Activated B cell treated with CpG ODN at 0.5 μM for 24 hours (primary cell): ENCODE measurements around the gene PPFIA1. TPM values are rescaled to one million over a fixed set of nuclear protein-coding genes. Genes with fewer than 3 reads are reported as not detected.

Experiments used
- ATAC-seq: fragments of 200-7000 bp; cut with Tn5 transposase; one replicate; pipeline ENCODE4 v1.10.0; 2021; ENCODE audit warnings: low read depth, mild to moderate bottlenecking, moderate library complexity
- CTCF ChIA-PET: fragments of 350-600 bp; sonication (Branson Sonifier 250); formaldehyde crosslinking; loops from one replicate; lab custom pipeline; 2021; ENCODE audit warnings: antibody characterized with exemption; lab: Charles Lee
- POLR2A ChIA-PET: fragments of 350-600 bp; sonication (Branson Sonifier 250); formaldehyde crosslinking; loops from one replicate; lab custom pipeline; 2021; ENCODE audit warnings: antibody characterized with exemption; lab: Charles Lee
- DNase-seq: peaks from one replicate; pipeline ENCODE4 v3.0.0; 2022
- H3K27ac Mint-ChIP-seq: one replicate; pipeline ENCODE4 v1.8.0; 2020; ENCODE audit warnings: mixed read lengths
- H3K27me3 Mint-ChIP-seq: one replicate; pipeline ENCODE4 v1.8.0; 2021; ENCODE audit warnings: mixed read lengths
- H3K36me3 Mint-ChIP-seq: one replicate; pipeline ENCODE4 v1.8.0; 2021; ENCODE audit warnings: low read depth, mixed read lengths
- H3K4me1 Mint-ChIP-seq: one replicate; pipeline ENCODE4 v1.8.0; 2021; ENCODE audit warnings: mixed read lengths
- H3K4me3 Mint-ChIP-seq: one replicate; pipeline ENCODE4 v1.8.0; 2020; ENCODE audit warnings: mild to moderate bottlenecking, mixed read lengths
- H3K9me3 Mint-ChIP-seq: one replicate; pipeline ENCODE4 v1.8.0; 2020; ENCODE audit warnings: mixed read lengths
- intact Hi-C: fragments of 100-400 bp; cut with micrococcal nuclease; formaldehyde crosslinking; loops from one replicate; pipeline ENCODE4 v1.15.1; 2024
- total RNA-seq: library from RNA; stranded (reverse); gene quantifications from 2 replicates; pipeline ENCODE4 v1.2.3, GENCODE V29; 2022
- TF ChIP-seq, protein P1 (sequence below): fragments of 200-600 bp; IDR thresholded peaks from one replicate; pipeline ENCODE4 v1.8.0; 2022; ENCODE audit warnings: antibody characterized with exemption, mild to moderate bottlenecking

Gene PPFIA1
- total RNA-seq, 1 donor from 2014 or later, result 53.3 TPM

DNA sequence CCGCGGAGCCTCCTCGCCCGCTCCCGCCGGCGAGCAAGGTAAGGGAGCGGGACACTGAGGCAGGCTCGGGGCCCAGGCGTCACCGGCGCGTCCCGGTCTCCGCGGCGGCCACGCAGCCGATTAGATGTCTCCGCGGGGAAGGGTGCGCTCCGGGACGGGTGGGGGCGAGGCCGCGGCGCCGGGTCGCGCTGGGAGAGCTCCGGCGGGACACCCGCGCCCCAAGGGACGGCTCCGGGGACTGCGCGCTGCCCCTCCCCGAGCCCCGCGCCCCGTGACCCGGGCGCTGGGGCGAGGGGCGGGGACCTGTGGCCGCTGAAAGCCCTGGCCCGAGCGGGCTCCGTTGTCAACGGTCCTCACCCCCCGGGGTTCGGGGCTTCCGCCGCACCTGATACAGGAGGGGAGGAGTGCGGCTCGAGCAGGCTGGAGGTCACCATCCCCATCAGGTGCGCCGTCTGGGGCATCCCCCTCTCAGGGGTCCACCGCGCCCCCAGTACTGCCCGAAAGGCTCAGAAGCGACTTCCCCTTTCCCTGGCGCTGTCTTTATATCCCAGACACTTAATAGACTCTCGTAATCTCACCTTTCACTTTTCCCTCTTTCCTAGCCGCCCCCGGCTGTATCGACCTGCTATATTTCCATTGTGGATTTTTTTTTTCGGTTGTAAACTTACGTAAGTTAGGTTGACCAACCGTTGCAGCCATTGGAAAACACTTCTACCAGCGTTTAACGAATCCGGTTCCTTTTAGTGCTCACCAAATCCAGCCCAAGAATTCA, 573 bp downstream of the PPFIA1 start:
- Mint-ChIP-seq H3K9me3 (no peaks in the 10 kb centered on the region), H3K4me3 (peak overlapping the region; percentile 86), H3K27ac (no peak overlapping the region), H3K4me1 (peaks cover 32% of the 10 kb centered on the region), H3K27me3 (peaks cover 5% of the 10 kb centered on the region), H3K36me3 (peaks cover 35% of the 10 kb centered on the region)
- peak; percentile 31 for ATAC-seq
- DNase-seq, result no peak
- intact Hi-C loops, result loop anchor here (1.0 to 5.0 kb wide), 4 partner anchors 67 to 1178 kb away; partner anchors contain the start of genes CTTN, DHCR7 and LTO1
- ChIA-PET POLR2A (interaction anchor here (1.1 kb wide), 1 partner anchor 67 kb away, joined by 5 read pairs; the partner anchor contains the start of gene FADD), CTCF (interaction anchor here (1.3 kb wide), 1 partner anchor 75 kb away, joined by 4 read pairs; no protein-coding TSS in a partner anchor)
- TF ChIP-seq, protein P1, sequence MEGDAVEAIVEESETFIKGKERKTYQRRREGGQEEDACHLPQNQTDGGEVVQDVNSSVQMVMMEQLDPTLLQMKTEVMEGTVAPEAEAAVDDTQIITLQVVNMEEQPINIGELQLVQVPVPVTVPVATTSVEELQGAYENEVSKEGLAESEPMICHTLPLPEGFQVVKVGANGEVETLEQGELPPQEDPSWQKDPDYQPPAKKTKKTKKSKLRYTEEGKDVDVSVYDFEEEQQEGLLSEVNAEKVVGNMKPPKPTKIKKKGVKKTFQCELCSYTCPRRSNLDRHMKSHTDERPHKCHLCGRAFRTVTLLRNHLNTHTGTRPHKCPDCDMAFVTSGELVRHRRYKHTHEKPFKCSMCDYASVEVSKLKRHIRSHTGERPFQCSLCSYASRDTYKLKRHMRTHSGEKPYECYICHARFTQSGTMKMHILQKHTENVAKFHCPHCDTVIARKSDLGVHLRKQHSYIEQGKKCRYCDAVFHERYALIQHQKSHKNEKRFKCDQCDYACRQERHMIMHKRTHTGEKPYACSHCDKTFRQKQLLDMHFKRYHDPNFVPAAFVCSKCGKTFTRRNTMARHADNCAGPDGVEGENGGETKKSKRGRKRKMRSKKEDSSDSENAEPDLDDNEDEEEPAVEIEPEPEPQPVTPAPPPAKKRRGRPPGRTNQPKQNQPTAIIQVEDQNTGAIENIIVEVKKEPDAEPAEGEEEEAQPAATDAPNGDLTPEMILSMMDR, result no peak

DNA sequence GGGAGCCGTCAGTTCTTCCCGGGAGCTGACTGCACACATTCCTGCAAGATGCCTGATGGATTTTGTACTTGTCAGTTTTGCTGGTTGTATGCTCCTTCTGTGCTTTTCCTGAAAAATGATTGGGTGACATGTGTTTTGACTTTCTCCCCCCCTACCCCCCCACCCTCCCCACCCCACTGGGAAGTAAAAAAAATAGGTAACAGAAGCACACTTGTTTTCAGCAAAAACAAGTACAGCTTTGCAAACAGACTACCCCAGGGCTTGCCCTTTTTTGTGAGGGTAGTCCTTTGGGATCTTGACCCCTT, 1.1 kb downstream of the PPFIA1 start:
- H3K36me3 Mint-ChIP-seq, result peaks cover 38% of the 10 kb centered on the region
- no peak for DNase-seq

DNA sequence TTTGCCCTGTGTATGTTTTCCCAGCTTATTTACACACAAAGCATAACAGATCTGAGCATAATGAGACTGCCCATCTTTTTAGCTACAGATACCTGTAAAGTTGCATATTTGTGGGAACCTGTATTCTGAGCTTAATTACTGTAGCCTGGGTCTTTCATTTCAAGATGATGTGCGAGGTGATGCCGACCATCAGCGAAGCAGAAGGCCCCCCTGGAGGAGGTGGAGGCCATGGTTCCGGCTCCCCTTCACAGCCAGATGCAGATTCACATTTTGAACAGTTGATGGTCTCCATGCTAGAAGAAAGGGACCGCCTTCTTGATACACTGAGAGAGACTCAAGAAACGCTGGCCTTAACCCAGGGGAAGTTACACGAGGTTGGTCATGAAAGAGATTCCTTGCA, 1.5 kb downstream of the PPFIA1 start:
- Mint-ChIP-seq H3K4me3 (peak overlapping the region; percentile 86), H3K27ac (no peak overlapping the region), H3K9me3 (no peaks in the 10 kb centered on the region), H3K4me1 (peaks cover 32% of the 10 kb centered on the region), H3K36me3 (peaks cover 38% of the 10 kb centered on the region), H3K27me3 (peaks cover 5% of the 10 kb centered on the region)
- POLR2A ChIA-PET, result interaction anchor here (0.6 kb wide), 1 partner anchor 298 kb away, joined by 3 read pairs; no protein-coding TSS in a partner anchor
- CTCF ChIA-PET, result no interaction called here
- intact Hi-C loops, result loop anchor here (5.0 kb wide), 1 partner anchor 595 kb away; the partner anchor contains the start of gene LTO1
- TF ChIP-seq, protein P1, result no peak
- ATAC-seq (no peak), DNase-seq (no peak)

More for the DNA sequence above, 1.1 kb downstream of the PPFIA1 start:
- Mint-ChIP-seq H3K27ac (no peak overlapping the region), H3K9me3 (no peaks in the 10 kb centered on the region), H3K4me1 (peaks cover 32% of the 10 kb centered on the region), H3K27me3 (peaks cover 5% of the 10 kb centered on the region), H3K4me3 (peak overlapping the region; percentile 86)
- intact Hi-C loops, result loop anchor here (2.0 to 5.0 kb wide), 2 partner anchors 594 to 1177 kb away; partner anchors contain the start of genes DHCR7 and LTO1
- TF ChIP-seq, protein P1, result no peak
- ChIA-PET CTCF (no interaction called here), POLR2A (no interaction called here)
- ATAC-seq, result no peak

DNA sequence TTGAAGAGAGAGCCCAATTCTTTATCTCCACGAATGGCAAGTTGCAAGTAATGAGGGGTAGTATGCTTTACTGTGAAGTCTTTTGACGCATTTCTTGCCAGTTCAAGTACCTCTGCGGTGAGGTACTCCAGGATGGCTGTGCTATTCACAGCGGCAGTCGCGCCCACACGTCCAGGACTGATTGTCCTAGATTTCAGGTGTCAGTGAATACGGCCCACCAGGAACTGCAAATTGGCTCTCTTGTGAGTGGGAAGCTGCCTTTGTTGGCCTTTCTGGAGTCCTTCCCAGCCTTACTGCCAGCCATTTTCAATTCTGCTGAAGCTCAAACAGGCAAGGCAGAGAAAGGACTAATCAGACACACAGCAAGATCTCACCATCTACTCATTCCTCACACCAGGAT, 8.5 kb downstream of the PPFIA1 start:
- DNase-seq (no peak), ATAC-seq (no peak)
- ChIA-PET POLR2A (no interaction called here), CTCF (no interaction called here)
- H3K4me3 Mint-ChIP-seq, result no peak overlapping the region
- TF ChIP-seq, protein P1, result no peak
- no peaks in the 10 kb centered on the region for H3K27me3 Mint-ChIP-seq
- no peaks in the 10 kb centered on the region for H3K9me3 Mint-ChIP-seq
- no peak overlapping the region for H3K27ac Mint-ChIP-seq
- H3K4me1 Mint-ChIP-seq, result peaks cover 12% of the 10 kb centered on the region
- intact Hi-C loops, result no loop called here
- peaks cover 76% of the 10 kb centered on the region for H3K36me3 Mint-ChIP-seq

DNA sequence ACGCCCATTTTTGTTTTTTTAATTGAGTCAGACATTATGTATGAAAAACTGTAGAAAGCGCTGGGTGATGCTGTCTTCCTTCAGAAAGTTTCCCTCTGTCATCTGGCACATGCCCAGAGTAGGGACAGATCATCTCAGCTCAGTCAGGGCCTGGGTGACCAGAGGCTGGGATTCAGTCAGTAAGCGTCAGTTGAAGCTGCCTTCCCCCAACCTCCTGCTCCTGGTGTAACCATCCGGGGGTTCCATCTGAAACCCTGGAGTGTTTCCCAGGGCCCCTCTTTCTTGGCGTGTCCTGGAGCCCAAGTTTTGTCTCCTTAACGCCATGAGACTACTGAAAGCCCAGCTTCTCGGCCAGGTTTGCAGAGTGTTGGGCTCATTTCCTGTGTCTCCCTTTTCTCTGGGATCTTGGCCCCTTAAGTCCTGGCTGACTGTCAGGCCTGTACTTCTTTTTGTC, 10.7 kb downstream of the PPFIA1 start:
- peaks cover 3% of the 10 kb centered on the region for H3K4me1 Mint-ChIP-seq
- TF ChIP-seq, protein P1, result no peak
- no peak for DNase-seq

More for the DNA sequence above, 10.7 kb downstream of the PPFIA1 start:
- Mint-ChIP-seq H3K9me3 (no peaks in the 10 kb centered on the region), H3K27me3 (no peaks in the 10 kb centered on the region), H3K27ac (no peak overlapping the region), H3K4me3 (no peak overlapping the region), H3K36me3 (peaks cover 76% of the 10 kb centered on the region)
- intact Hi-C loops, result no loop called here
- CTCF ChIA-PET, result no interaction called here
- POLR2A ChIA-PET, result no interaction called here
- ATAC-seq, result no peak
